HG03025 (cell line): Measurements from ENCODE around the gene DOCK11.

Experiments used
- ATAC-seq: cut with Tn5 transposase; IDR thresholded peaks from one replicate; pipeline ENCODE4 v1.9.1; 2021; ENCODE audit warnings: mild to moderate bottlenecking, moderate library complexity; ENCODE audit not compliant: unreplicated experiment, low FRiP score

DOCK11 gene

GRCh38 chrX:118498755-118499154, 3.1 kb downstream of the DOCK11 start:
- ATAC-seq, result no peak

GRCh38 chrX:118499295-118499694, 3.7 kb downstream of the DOCK11 start:
- no peak for ATAC-seq

GRCh38 chrX:118502161-118502789, 6.7 kb downstream of the DOCK11 start:
- ATAC-seq, result no peak

GRCh38 chrX:118503260-118504041, 7.8 kb downstream of the DOCK11 start:
- no peak for ATAC-seq

GRCh38 chrX:118504581-118504980, 9.0 kb downstream of the DOCK11 start:
- ATAC-seq, result no peak

- ATAC-seq, result no peak
Measured at GRCh38 chrX:118506805-118507480, 11.3 kb downstream of the DOCK11 start.

GRCh38 chrX:118507766-118508165, 12.2 kb downstream of the DOCK11 start:
- ATAC-seq, result no peak

GRCh38 chrX:118508221-118508620, 12.6 kb downstream of the DOCK11 start:
- ATAC-seq, result no peak

- no peak for ATAC-seq
Measured at GRCh38 chrX:118508635-118509034, 13.0 kb downstream of the DOCK11 start.

GRCh38 chrX:118510111-118510510, 14.5 kb downstream of the DOCK11 start:
- ATAC-seq, result no peak

GRCh38 chrX:118513120-118513898, 17.7 kb downstream of the DOCK11 start:
- no peak for ATAC-seq

GRCh38 chrX:118519411-118520215, 24.0 kb downstream of the DOCK11 start:
- no peak for ATAC-seq

- no peak for ATAC-seq
Measured at GRCh38 chrX:118520216-118521206, 24.9 kb downstream of the DOCK11 start.

GRCh38 chrX:118521435-118521834, 25.8 kb downstream of the DOCK11 start:
- ATAC-seq, result no peak

GRCh38 chrX:118522230-118522926, 26.8 kb downstream of the DOCK11 start:
- no peak for ATAC-seq

- ATAC-seq, result no peak
Measured at GRCh38 chrX:118523920-118524319, 28.3 kb downstream of the DOCK11 start.

GRCh38 chrX:118524344-118524743, 28.7 kb downstream of the DOCK11 start:
- no peak for ATAC-seq

- no peak for ATAC-seq
Measured at GRCh38 chrX:118525174-118525730, 29.6 kb downstream of the DOCK11 start.
